Mesendoderm (in vitro differentiated cells): Measurements from ENCODE around the gene NADSYN1.
A peak's percentile ranks its signal among the peaks of the same experiment; 100 is the strongest.

Experiments
- DNase-seq: peaks from one replicate; pipeline ENCODE4 v3.0.0; 2013
- H2AK5ac ChIP-seq: 2 replicates; pipeline ENCODE4 v1.6.1; 2013; ENCODE audit warnings: low read length, inconsistent platforms
- H2BK120ac ChIP-seq: 2 replicates; pipeline ENCODE4 v1.6.1; 2013; ENCODE audit warnings: low read depth, mild to moderate bottlenecking, low read length, moderate library complexity, mixed read lengths
- H2BK15ac ChIP-seq: replicated peaks from 2 replicates; pipeline ENCODE4 v1.6.1; 2013; ENCODE audit warnings: low read depth, mild to moderate bottlenecking, moderate library complexity
- H2BK5ac ChIP-seq: 2 replicates; pipeline ENCODE4 v1.6.1; 2013; ENCODE audit warnings: low read length, inconsistent platforms
- H3K18ac ChIP-seq: 2 replicates; pipeline ENCODE4 v1.6.1; 2013; ENCODE audit warnings: mild to moderate bottlenecking, low read length, mixed read lengths
- H3K23ac ChIP-seq: one replicate; pipeline ENCODE4 v1.6.1; 2013; ENCODE audit warnings: low read length
- H3K27ac ChIP-seq: 2 replicates; pipeline ENCODE4 v1.5.1; 2013; ENCODE audit warnings: low read depth, mild to moderate bottlenecking, inconsistent platforms, low read length, moderate library complexity
- H3K27me3 ChIP-seq: 2 replicates; pipeline ENCODE4 v1.6.1; 2013; ENCODE audit warnings: low read length, control low read depth, mild to moderate bottlenecking, inconsistent platforms; ENCODE audit not compliant: insufficient read depth, poor library complexity
- H3K36me3 ChIP-seq: 2 replicates; pipeline ENCODE4 v1.6.1; 2013; ENCODE audit warnings: low read length, inconsistent platforms; ENCODE audit not compliant: control insufficient read depth, insufficient read depth
- H3K4ac ChIP-seq: one replicate; pipeline ENCODE4 v1.6.1; 2013; ENCODE audit warnings: low read depth, mild to moderate bottlenecking, low read length, moderate library complexity
- H3K4me1 ChIP-seq: 2 replicates; pipeline ENCODE4 v1.6.1; 2013; ENCODE audit warnings: low read depth, low read length, inconsistent platforms; ENCODE audit not compliant: control insufficient read depth
- H3K4me2 ChIP-seq: 2 replicates; pipeline ENCODE4 v1.6.1; 2013; ENCODE audit warnings: low read length
- H3K4me3 ChIP-seq: 2 replicates; pipeline ENCODE4 v1.5.1; 2013; ENCODE audit warnings: mild to moderate bottlenecking, low read length
- H3K56ac ChIP-seq: one replicate; pipeline ENCODE4 v1.6.1; 2013; ENCODE audit warnings: low read length
- H3K79me1 ChIP-seq: 2 replicates; pipeline ENCODE4 v1.6.1; 2013; ENCODE audit warnings: low read length, inconsistent platforms
- H3K79me2 ChIP-seq: 2 replicates; pipeline ENCODE4 v1.6.1; 2013; ENCODE audit warnings: mild to moderate bottlenecking, low read length; ENCODE audit not compliant: control insufficient read depth, insufficient read depth
- H3K9ac ChIP-seq: 2 replicates; pipeline ENCODE4 v1.6.1; 2013; ENCODE audit warnings: low read length, inconsistent platforms
- H4K5ac ChIP-seq: one replicate; pipeline ENCODE4 v1.6.1; 2013; ENCODE audit warnings: low read length
- H4K8ac ChIP-seq: one replicate; pipeline ENCODE4 v1.6.1; 2013; ENCODE audit warnings: low read depth, mild to moderate bottlenecking, control low read depth, low read length, moderate library complexity
- WGBS: extraction: QIAGEN DNeasy Blood & Tissue Kit; methylation state at CpG from one replicate; pipeline ENCODE4 v1.1.7; 2013; ENCODE audit warnings: low lambda C conversion rate, missing lambda C conversion rate; ENCODE audit not compliant: insufficient coverage; ENCODE audit errors: extremely low coverage; 5-methylcytosine and 5-hydroxymethylcytosine counted together

Gene NADSYN1

GRCh38 chr11:71476926-71477640 lies 24.1 kb downstream of the NADSYN1 start:
- Histone ChIP-seq H3K79me1 (no peaks in the 10 kb centered on the region), H2BK120ac (no peak overlapping the region), H3K27me3 (no peaks in the 10 kb centered on the region), H4K5ac (no peak overlapping the region), H4K8ac (no peak overlapping the region), H3K4ac (no peak overlapping the region), H2BK5ac (no peak overlapping the region), H3K9ac (no peak overlapping the region), H3K4me1 (peaks cover 2% of the 10 kb centered on the region), H2AK5ac (no peak overlapping the region), H3K18ac (no peak overlapping the region), H3K4me2 (no peak overlapping the region), H3K23ac (no peak overlapping the region), H3K79me2 (no peaks in the 10 kb centered on the region), H3K4me3 (no peak overlapping the region), H2BK15ac (no peak overlapping the region), H3K27ac (no peak overlapping the region), H3K56ac (no peak overlapping the region), H3K36me3 (peaks cover 6% of the 10 kb centered on the region)
- WGBS: no CpG with 5 or more reads among the region's 34 CpGs
- no peak for DNase-seq

GRCh38 chr11:71477641-71478527 lies 24.9 kb downstream of the NADSYN1 start:
- no peak overlapping the region for H3K4me3 ChIP-seq
- no peak overlapping the region for H2AK5ac ChIP-seq
- no peak overlapping the region for H2BK15ac ChIP-seq
- peaks cover 2% of the 10 kb centered on the region for H3K4me1 ChIP-seq
- H3K27me3 ChIP-seq: no peaks in the 10 kb centered on the region
- no peak overlapping the region for H3K56ac ChIP-seq
- H3K27ac ChIP-seq: no peak overlapping the region
- peak; percentile 65 for DNase-seq
- no CpG with 5 or more reads among the region's 25 CpGs for WGBS
- no peak overlapping the region for H2BK5ac ChIP-seq
- no peak overlapping the region for H4K5ac ChIP-seq
- peaks cover 6% of the 10 kb centered on the region for H3K36me3 ChIP-seq
- H3K23ac ChIP-seq: no peak overlapping the region
- no peaks in the 10 kb centered on the region for H3K79me2 ChIP-seq
- no peak overlapping the region for H3K4me2 ChIP-seq
- no peak overlapping the region for H3K9ac ChIP-seq
- H3K79me1 ChIP-seq: no peaks in the 10 kb centered on the region
- no peak overlapping the region for H3K4ac ChIP-seq
- no peak overlapping the region for H4K8ac ChIP-seq
- no peak overlapping the region for H3K18ac ChIP-seq
- H2BK120ac ChIP-seq: no peak overlapping the region

DNA sequence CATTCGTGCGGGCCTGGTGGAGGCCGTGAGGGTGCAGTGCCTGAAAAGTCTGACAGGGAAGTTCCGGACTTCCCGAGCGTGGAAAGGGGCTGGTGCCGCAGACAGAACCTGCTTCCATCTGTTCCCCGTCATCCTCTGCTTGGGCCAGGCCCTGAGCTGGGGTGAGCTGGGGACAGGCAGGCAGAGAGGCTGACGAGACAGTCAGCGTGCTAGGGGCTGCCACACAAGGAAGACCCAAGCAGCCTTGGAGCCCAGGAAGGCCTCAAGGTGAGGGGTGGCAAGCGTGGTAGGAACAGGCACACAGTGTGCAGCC lies 25.5 kb downstream of the NADSYN1 start:
- Histone ChIP-seq H2AK5ac (no peak overlapping the region), H3K9ac (no peak overlapping the region), H3K18ac (no peak overlapping the region), H3K36me3 (peaks cover 9% of the 10 kb centered on the region), H3K4me1 (peaks cover 2% of the 10 kb centered on the region), H3K27ac (no peak overlapping the region), H3K79me1 (no peaks in the 10 kb centered on the region), H3K79me2 (no peaks in the 10 kb centered on the region), H3K56ac (no peak overlapping the region), H3K4me3 (no peak overlapping the region), H3K23ac (no peak overlapping the region), H2BK120ac (no peak overlapping the region), H4K8ac (no peak overlapping the region), H3K27me3 (no peaks in the 10 kb centered on the region), H3K4me2 (no peak overlapping the region), H4K5ac (no peak overlapping the region), H2BK15ac (no peak overlapping the region), H3K4ac (no peak overlapping the region), H2BK5ac (no peak overlapping the region)
- WGBS: no CpG with 5 or more reads among the region's 11 CpGs
- DNase-seq: no peak

DNA sequence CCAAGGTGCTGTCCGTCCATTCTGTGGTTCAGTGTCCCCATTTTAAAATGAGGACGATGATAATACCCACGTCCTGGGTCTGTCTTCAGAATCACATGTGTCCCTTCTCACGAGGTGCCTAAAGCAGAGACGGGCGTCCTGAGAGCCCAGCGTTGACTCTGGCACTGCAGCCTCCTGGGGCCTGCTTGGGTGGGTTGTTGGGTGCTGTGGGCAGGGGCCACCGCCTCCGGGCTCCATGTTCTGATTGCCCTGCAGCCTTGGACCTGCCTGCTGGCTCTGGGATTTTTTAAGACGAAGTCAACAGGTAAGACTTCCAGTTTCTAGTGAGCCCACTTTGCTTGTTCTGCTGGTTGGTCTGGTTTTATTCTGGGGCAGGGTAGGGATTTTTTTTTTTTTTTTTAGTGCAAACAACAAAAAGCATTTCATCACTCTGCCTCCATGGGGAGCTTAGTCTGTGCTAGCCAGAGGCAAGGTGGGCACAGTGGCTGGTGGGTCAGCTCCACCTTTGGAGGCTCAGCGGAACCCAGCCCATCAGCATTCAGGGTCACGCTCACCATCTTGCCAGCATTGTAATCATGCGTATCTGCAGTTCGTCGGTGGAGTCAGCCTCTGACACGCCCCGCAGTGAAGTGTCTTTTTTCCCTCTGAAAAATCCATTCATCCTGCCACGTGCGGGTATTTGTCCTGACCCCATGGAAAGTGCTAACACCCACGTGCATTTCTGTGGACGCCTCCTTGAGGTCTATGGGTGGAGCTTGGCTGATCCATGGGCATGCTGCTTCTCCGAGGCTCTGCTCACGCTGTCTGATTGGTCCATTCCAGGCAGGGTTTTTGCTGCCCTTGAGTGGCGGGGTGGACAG lies 28.3 kb downstream of the NADSYN1 start:
- H2AK5ac ChIP-seq: no peak overlapping the region
- no peak overlapping the region for H3K4ac ChIP-seq
- H3K23ac ChIP-seq: no peak overlapping the region
- no peak overlapping the region for H3K4me2 ChIP-seq
- no peak overlapping the region for H3K56ac ChIP-seq
- H3K4me1 ChIP-seq: peaks cover 2% of the 10 kb centered on the region
- H3K27ac ChIP-seq: no peak overlapping the region
- H3K79me1 ChIP-seq: no peaks in the 10 kb centered on the region
- no peaks in the 10 kb centered on the region for H3K79me2 ChIP-seq
- H3K4me3 ChIP-seq: no peak overlapping the region
- no peak overlapping the region for H2BK120ac ChIP-seq
- no peak overlapping the region for H4K5ac ChIP-seq
- no peak overlapping the region for H4K8ac ChIP-seq
- no peak overlapping the region for H2BK15ac ChIP-seq
- H3K27me3 ChIP-seq: no peaks in the 10 kb centered on the region
- H3K36me3 ChIP-seq: peaks cover 10% of the 10 kb centered on the region
- no peak overlapping the region for H2BK5ac ChIP-seq
- H3K18ac ChIP-seq: no peak overlapping the region
- DNase-seq: no peak
- H3K9ac ChIP-seq: no peak overlapping the region
- WGBS: no CpG with 5 or more reads among the region's 24 CpGs

DNA sequence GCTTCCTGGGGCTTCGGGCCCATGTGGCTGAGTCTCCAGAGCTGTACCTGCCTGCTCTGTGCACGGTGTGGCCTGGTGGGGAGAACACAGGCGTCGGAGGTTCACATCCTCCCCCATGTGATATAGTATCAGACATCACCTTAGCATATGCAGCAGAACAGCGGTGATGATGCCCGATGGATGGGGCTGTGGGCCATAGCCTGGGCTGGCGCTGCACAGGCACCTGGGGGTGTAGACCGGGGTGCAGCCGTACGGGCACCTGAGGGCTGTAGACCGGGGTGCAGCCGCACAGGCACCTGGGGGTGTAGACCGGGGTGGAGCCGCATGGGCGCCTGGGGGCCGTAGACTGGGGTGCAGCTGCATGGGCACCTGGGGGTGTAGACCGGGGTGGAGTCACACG lies 29.2 kb downstream of the NADSYN1 start:
- Histone ChIP-seq H2BK120ac (no peak overlapping the region), H3K23ac (no peak overlapping the region), H3K4ac (no peak overlapping the region), H3K18ac (no peak overlapping the region), H3K36me3 (peaks cover 12% of the 10 kb centered on the region), H2BK15ac (no peak overlapping the region), H3K79me1 (no peaks in the 10 kb centered on the region), H3K4me2 (no peak overlapping the region), H3K27me3 (no peaks in the 10 kb centered on the region), H4K5ac (no peak overlapping the region), H3K79me2 (no peaks in the 10 kb centered on the region), H3K9ac (no peak overlapping the region), H3K56ac (no peak overlapping the region), H3K4me3 (no peak overlapping the region), H4K8ac (no peak overlapping the region), H3K27ac (no peak overlapping the region), H2AK5ac (no peak overlapping the region), H3K4me1 (peaks cover 2% of the 10 kb centered on the region), H2BK5ac (no peak overlapping the region)
- no CpG with 5 or more reads among the region's 18 CpGs for WGBS
- no peak for DNase-seq
